HEK293T (cell line): ENCODE results near the gene ZNF578.

ENCODE experiments used
- ARNT ChIP-seq: fragments of 450-650 bp; IDR thresholded peaks from 2 replicates; pipeline ENCODE4 v1.6.1; 2017; ENCODE audit warnings: mild to moderate bottlenecking
- BHLHE40 ChIP-seq: fragments of 450-650 bp; IDR thresholded peaks from 2 replicates; pipeline ENCODE4 v1.6.1; 2016; ENCODE audit warnings: mild to moderate bottlenecking, moderate library complexity, borderline replicate concordance
- CTBP1 ChIP-seq: fragments of 450-650 bp; IDR thresholded peaks from 2 replicates; pipeline ENCODE4 v1.6.1; 2016; ENCODE audit warnings: borderline replicate concordance
- ELF4 ChIP-seq: fragments of 450-650 bp; IDR thresholded peaks from 2 replicates; pipeline ENCODE4 v1.6.1; 2017; ENCODE audit warnings: antibody characterized with exemption
- FOXK2 ChIP-seq: fragments of 450-650 bp; IDR thresholded peaks from 2 replicates; pipeline ENCODE4 v1.6.1; 2016; ENCODE audit warnings: mild to moderate bottlenecking
- FOXM1 ChIP-seq: fragments of 450-650 bp; IDR thresholded peaks from 2 replicates; pipeline ENCODE4 v1.6.1; 2017; ENCODE audit warnings: mild to moderate bottlenecking, borderline replicate concordance
- HDGF ChIP-seq: fragments of 450-650 bp; IDR thresholded peaks from 2 replicates; pipeline ENCODE4 v1.6.1; 2017; ENCODE audit warnings: antibody characterized with exemption, borderline replicate concordance
- L3MBTL2 ChIP-seq: fragments of 450-650 bp; conservative IDR thresholded peaks from 2 replicates; pipeline ENCODE4 v1.6.1; 2016; ENCODE audit warnings: mild to moderate bottlenecking
- NFRKB ChIP-seq: fragments of 450-650 bp; IDR thresholded peaks from 2 replicates; pipeline ENCODE4 v1.6.1; 2016; ENCODE audit warnings: mild to moderate bottlenecking, moderate library complexity
- PKNOX1 ChIP-seq: fragments of 450-650 bp; IDR thresholded peaks from 2 replicates; pipeline ENCODE4 v1.6.1; 2016
- SP1 ChIP-seq: fragments of 450-650 bp; IDR thresholded peaks from 2 replicates; pipeline ENCODE4 v1.6.1; 2017
- SUZ12 ChIP-seq: fragments of 450-650 bp; IDR thresholded peaks from 2 replicates; pipeline ENCODE4 v1.6.1; 2016; ENCODE audit warnings: mild to moderate bottlenecking
- TARDBP ChIP-seq: fragments of 450-650 bp; IDR thresholded peaks from 2 replicates; pipeline ENCODE4 v1.6.1; 2016
- ZNF384 ChIP-seq: fragments of 450-650 bp; IDR thresholded peaks from 2 replicates; pipeline ENCODE4 v1.6.1; 2016

DNA sequence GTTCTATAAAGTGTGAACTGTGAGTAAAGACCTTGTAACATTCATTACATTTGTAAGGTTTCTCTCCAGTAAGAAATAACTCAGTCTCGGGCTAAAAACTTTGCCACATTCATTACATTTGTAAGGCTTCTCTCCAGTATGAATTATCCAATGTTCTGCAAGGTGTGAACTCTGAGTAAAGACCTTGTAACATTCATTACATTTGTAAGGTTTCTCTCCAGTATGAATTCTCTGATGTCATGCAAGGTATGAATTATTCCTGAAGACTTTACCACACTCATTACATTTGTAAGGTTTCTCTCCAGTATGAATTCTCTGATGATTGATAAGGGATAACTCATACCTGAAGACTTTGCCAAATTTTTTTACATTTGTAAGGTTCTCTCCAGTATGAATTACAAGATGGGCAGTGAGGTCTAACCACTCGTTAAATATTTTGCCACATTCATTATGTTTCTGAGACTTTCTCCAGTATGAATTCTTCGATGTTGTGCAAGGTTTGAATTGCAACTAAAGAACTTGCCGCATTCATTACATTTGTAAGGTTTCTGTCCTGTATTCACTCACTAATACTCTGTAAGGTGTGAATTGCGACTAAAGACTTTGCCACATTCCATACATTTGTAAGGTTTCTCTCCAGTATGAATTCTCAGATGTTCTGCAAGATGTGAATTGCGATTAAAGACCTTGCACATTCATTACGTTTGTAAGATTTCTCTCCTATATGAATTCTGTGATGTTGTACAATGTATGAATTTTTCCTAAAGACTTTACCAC is 21.2 kb downstream of the ZNF578 start:
- TF ChIP-seq ELF4 (no peak), SP1 (no peak), TARDBP (no peak), SUZ12 (no peak), BHLHE40 (no peak), L3MBTL2 (no peak), NFRKB (no peak), ARNT (no peak), HDGF (no peak), FOXK2 (no peak), PKNOX1 (no peak), CTBP1 (no peak), ZNF384 (no peak), FOXM1 (no peak)
